CMK (cell line): ENCODE data around the gene SLC25A23.

ENCODE experiments used
- DNase-seq: peaks from one replicate; pipeline ENCODE4 v3.0.0-alpha.2; 2010; ENCODE audit warnings: low read depth

The SLC25A23 gene

DNA sequence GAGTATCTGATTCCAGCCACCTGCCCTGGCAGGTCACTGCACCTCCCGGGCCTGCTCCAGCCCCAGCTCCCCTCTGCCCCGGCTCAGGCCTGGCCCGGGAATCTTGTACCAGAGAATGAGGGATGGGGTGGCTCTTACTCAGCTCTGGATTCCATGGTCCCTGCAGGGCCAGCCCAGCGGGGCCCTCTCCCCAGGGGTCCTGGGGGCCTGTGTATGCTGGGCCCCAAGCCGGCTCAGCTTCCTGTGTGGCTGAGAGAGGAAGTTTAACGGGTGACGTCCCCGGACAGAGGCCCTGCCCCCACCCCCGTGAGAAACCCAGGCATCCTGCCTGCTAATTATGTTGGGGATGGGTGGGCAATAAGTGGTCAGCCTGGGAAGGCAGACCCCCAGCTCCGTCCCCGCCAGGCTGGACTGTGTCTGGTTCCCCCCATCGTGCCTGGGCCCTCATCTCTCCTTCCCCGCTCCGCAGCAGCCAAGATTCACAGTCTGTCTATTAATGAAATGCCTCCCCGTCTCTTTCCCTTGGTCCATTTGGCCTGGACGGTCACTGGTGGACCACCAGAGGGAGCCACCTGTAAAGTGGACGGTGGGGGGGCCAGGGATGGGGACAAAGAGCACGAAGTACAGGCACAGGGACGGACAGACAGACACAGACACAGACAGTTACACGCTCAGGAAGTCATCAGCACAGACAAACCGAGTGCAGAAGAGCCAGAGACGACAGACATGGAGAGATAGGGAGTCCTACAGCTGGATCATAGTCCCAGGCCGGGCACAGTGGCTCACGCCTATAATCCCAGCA lies 22.1 kb upstream of the SLC25A23 start, which contains the start of gene DENND1C:
DENND1C (minus strand) TSS at position 247 of the 802 bp plus-strand sequence; CDS start at position 155, 92 bp downstream.
- no peak for DNase-seq

DNA sequence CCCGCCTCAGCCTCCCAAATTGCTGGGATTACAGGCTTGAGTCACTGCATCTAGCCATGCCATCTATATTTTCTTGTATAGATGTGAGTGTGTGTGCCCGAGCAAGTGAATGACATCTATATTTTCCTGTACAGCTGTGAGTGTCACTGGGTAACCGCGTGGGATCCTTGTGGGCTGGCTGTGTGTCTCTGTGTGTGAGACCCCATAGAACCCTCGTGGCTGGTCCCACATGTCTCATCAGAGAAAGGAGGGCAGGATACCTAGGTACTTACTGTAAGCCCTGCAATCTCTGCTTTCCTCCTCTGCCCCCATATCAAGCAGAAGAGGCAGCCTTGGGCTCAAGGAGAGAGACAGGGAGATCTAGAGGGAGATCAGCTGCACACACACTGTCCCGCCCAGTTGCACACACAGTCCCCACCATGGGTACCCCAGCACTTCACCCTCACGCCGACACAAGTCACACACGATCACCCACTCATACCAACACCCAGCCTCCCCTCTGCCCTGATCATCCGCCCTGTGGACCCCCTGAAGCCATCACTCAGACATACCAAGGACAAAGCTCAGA lies 21.3 kb upstream of the SLC25A23 start:
- DNase-seq, result no peak

DNA sequence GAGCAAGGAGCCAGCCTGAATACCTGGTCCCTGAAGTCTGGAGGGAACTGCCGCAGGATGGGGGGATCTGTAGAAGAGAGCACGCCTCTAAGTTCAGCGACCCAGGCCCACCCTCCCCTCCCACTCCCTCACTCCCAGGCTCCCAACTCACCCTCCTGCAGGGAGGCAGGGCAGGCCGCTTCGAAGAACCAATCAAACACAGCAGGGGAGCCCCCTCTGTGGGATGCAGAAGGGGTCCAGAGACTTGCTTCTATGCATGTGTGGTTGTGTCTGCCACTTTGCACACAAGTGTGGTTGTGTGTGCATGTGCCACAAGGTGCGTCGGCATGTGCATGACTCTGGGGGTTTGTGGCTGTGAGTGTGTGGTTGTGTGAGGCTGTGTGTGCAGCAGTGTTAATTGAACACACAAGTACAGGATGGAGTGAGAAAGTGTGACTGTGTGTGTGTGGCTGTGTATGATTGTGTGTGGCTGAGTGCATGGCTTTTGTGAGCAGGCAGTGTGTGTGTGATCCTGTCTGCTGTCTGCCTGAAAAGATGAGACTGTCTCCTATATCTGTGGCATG lies 20.3 kb upstream of the SLC25A23 start:
- DNase-seq, result no peak

DNA sequence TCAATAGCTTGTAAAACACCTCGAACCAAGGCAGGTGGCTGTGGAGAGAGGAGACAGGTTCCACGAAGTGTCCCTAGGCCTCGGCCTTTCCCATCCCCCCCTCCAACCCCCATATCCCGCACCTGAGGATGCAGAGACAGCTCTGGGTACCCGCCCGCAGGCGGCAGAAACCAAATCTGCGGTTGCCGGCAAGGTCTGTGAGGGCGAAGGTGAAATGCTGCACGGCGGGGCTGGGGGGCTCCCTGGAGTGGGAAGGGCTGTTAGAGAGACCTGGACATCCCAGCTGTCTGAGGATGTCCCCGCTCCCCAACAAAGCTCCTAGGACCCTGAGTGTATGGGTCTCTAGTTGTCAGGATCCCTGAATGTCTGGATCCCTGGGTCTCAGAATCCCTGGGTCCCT lies 19.2 kb upstream of the SLC25A23 start:
- no peak for DNase-seq

DNA sequence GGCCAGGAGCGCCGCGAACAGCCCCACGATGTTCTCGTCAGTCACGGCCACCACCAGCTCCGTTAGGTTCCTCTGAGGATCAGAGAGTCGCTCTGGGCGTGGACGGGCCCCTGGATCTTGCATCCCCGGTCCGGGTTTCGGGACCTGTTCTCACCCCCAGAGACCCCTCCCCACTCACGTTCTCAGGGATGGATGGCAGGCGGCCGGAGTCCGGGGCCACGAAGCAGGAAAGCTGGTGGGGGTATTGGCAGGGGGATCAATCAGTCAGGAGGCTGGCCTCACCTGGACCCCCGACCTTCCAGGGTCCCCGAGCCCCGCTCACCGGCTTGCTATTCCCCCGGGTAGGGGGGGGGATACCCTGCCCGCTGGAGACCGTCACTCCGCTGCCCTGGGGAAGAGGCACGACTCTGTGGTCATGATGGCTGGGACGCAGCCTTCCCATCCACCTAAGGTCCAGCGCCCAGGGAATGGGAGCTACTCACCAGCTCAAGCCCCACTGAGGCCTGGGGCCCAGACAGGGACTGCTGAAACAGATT lies 17.4 kb upstream of the SLC25A23 start:
- DNase-seq, result no peak

DNA sequence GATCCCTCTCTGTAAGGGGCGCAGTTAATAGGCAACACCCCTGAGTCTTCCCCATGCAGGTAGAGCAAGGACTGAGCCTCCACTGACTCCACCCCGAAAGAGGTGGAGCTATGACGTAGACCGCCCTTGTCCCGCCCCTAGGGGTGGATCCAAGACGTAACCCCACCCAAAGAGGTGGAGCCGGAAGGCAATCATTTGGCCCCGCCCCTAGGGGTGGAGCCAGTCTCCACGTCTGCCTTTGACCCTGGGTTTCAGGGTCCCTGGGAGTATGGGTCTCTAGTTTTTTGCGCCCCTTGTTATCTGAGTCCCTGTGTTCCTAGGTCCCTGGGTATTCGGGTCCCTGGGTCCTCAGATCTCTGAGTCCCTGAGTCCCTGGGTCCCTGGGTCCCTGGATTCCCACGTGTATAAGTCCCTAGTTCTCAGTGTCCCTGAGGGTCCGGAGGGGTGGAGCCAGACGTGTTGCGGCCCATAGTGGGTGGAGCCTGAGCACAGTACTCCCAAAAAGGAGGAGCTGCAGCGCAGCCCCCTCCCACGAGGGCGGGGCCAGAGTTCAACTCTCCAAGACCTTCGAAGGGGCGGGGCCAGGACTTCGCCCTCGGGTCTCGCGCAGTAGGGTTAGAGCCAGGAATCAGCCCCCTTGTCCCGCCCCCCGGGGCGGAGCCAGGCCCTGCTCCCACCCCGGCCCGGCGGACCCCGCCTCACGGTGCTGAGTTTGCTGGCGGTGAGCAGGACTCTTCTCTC lies 16.7 kb upstream of the SLC25A23 start:
- no peak for DNase-seq

DNA sequence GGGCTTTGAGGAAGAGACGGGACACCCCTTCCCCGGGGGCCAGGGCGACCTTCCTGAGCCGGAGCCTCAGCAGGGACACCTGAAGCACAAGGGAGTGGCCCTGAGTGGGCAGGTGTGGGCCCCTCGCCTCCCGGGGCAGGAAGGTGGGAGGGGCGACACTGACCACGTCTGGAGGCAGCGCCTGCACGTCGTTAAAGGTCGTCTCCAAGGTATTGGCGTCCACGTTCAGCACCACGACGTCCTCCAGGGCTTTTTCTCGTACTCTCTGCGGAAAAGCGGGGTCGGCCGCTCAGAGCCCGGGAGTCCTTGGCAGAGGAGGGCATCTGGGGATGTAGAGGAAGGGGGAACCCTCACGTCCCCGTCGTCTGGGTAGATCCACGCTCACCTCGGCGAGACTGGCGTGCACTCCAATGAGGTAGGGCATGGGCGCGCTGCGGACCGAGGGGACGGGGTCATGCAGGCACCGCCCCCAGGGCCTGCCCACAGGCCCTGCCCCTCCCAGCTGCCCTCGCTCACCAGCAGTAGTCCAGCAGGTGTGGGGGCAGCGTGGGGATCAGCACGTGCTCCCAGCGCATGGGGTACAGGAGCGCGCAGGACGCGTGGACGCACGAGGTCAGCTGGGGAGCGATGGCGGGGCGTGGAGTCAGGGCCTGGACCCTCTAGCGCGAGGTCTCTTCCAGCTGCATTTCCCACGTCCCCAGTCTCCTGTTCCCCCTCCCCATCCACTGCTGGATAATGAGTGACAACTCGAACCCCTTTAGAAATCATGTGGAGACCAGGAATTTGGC lies 15.9 kb upstream of the SLC25A23 start:
- DNase-seq, result no peak

DNA sequence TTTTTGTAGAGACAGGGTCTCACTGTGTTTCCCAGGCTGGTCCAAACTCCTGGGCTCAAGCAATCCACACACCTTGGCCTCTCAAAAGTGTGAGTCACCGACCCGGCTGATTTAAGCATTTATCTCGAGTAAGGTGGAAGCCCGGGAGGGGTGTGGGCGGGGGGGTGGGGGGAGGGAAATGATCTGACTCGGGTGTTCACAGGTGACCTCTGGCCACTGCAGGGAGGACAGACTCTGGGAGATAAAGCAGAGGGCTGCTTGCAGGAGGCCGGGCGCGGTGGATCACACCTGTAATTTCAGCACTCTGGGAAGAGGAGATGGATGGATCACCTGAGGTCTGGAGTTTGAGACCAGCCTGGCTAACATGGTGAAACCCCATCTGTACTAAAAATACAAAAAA lies 14.1 kb upstream of the SLC25A23 start:
- no peak for DNase-seq

DNA sequence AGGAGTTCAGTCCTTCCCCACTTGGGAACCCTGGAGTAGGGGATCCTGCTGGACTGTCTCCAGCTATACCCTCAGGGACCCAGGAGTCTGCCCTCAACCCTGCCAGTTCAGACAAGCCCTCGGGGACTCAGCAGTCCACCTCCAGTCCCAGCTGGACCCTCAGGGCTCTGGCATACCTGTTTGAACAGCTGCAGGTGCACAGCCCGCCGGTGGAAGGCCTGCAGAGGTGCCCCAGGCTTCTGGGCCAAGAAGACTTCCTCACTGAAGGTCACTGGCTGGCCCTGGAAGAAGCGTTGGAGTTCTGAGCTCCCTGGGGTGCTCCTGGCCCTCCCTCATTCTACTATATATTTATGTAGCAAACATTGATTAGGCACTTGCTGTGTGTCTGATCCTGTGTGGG lies 13.1 kb upstream of the SLC25A23 start:
- no peak for DNase-seq

DNA sequence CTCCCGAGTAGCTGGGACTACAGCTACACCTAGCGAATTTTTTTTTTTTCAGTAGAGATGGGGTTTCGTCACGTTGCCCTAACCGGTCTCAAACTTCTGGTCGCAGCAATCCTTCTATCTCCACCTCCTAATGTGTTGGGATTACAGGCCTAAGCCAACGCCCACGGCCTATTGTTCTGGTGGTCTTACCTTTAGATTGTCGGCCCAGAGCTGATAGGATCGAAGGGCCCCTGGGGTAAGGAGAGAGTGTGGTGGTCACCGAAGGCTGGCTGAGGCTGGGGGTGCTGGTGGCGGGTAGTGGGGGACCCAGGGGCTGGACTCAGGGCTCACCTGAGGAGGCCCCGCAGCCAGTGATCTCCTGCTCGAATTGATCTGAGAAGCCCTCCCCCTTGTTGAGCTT lies 11.5 kb upstream of the SLC25A23 start:
- no peak for DNase-seq

DNA sequence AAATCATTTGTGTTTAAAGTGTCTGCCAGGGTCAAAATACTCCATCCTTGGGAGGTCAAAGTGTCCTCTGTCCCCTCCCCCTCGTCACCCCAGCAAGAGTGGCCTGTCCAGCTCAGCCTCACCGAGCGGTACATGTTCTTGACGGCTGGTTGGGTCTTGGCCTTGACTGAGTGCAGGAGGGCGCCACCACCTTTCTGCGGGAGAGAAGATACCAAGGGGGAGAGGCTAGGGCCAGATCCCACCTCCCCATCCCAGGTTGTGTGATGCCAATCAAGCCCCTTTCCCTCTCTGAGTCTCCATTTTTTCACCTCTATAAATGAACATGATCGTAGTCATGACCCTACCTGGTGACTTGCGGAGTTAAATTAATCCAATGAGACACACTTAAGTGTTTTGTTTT lies 10.6 kb upstream of the SLC25A23 start:
- no peak for DNase-seq

DNA sequence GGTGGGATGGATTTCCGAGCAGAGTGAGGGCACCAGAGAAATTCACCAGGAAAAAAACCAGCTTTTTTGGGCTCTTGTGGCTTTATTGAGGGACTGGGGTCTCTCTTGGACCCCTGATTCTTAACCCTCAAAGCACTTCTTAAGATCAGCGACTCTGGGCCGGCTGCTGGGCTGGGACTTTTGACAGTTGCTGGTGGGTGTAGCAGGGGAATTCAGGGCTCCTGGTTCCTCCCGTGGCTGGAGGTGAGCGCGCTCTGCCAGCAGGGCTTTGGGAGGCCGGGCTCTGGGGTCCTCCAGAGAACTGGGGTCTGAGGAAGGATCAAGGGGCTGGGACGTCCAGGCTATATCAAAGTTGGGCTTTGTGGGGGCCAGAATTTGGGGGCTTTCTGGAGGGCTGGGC lies 7.8 kb upstream of the SLC25A23 start:
- no peak for DNase-seq

DNA sequence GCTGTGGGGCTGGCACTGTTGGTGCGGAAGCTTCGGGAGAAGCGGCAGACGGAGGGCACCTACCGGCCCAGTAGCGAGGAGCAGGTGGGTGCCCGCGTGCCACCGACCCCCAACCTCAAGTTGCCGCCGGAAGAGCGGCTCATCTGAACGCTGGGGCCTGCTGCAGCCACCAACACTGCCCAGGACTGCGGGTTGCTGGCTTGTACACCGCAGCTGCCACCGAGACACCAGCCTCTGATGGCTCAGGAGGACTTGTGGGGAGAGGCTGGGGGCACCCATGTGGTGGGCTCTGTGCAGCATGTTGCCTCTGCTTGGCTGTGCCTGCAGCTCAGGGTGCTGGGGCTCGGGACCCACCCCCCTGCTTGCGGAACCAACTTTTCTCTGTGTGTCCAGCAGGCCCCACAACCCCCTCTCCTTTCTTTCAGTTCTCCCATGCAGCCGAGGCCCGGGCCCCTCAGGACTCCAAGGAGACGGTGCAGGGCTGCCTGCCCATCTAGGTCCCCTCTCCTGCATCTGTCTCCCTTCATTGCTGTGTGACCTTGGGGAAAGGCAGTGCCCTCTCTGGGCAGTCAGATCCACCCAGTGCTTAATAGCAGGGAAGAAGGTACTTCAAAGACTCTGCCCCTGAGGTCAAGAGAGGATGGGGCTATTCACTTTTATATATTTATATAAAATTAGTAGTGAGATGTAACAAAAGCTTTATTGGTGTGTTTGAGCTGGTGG lies 7.1 kb upstream of the SLC25A23 start:
- DNase-seq, result no peak

DNA sequence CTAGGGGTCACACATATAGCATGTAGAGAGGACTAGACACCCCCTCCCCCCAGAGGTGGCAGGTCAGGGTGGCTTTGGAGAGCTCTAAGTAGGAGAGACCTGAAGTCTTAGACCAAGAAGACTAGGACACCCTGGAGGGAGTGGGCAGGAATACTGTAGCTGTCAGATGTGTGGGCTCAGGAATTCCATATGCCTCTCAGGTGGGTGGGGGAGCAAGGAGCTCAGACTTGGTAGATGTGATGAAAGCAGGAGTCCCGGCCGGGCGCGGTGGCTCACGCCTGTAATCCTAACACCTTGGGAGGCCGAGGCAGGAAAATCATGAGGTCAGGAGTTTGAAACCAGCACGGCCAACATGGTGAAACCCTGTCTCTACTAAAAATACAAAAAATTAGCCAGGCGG lies 6.1 kb upstream of the SLC25A23 start:
- no peak for DNase-seq

DNA sequence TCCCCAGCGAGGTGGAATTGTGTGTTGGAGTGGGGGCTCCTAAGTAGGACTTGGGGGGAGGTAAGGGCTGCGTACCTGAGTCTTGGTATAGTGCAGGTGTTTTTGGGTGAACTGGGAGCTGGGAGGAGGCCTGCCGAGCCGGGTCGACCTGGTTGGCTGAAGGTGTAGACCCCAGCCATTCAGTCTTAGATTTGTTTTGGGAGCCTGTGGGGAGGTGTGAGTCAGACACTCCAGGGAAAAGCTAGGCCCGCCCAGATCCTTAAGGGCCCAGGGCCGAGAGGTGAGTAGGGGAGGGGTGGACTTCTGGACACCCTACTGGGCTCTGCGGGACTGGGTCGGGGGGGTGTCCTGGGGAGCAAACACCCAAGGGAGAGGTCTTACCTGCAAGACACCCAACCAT lies 5.4 kb upstream of the SLC25A23 start:
- no peak for DNase-seq

DNA sequence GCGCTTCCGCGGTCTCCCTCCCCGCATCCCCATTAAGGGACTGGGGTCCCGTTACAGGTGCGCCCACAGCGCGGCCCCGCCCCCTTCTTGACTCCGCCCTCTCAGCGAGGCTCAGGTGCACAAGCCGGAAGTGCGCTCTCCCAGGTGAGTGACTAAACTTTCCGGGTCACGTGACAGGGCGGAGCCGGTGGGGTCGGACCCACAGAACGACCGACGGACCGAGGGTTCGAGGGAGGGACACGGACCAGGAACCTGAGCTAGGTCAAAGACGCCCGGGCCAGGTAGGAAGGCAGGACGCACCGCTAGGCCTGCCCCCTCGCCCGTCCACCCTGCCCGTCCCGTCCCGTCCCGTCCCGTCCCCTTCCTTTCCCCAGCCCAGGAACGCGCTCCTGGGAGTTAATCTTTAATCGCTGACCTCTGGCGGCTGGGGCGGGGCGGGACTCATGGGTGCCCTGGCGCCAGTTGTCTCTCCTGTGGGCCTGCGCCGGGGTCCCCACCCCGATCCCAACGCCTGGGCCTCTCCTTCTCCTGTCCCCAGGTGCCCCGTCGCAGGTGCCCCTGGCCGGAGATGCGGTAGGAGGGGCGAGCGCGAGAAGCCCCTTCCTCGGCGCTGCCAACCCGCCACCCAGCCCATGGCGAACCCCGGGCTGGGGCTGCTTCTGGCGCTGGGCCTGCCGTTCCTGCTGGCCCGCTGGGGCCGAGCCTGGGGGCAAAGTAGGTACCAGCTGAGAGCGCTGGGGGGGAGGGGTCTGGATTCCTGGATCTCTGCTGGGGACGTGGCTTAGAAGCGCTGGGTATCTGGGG lies 4.7 kb upstream of the SLC25A23 start, which contains the start of gene CRB3:
CRB3 (plus strand) TSS at position 202 of the 804 bp plus-strand sequence; CDS start at position 633, 431 bp downstream.
- no peak for DNase-seq

DNA sequence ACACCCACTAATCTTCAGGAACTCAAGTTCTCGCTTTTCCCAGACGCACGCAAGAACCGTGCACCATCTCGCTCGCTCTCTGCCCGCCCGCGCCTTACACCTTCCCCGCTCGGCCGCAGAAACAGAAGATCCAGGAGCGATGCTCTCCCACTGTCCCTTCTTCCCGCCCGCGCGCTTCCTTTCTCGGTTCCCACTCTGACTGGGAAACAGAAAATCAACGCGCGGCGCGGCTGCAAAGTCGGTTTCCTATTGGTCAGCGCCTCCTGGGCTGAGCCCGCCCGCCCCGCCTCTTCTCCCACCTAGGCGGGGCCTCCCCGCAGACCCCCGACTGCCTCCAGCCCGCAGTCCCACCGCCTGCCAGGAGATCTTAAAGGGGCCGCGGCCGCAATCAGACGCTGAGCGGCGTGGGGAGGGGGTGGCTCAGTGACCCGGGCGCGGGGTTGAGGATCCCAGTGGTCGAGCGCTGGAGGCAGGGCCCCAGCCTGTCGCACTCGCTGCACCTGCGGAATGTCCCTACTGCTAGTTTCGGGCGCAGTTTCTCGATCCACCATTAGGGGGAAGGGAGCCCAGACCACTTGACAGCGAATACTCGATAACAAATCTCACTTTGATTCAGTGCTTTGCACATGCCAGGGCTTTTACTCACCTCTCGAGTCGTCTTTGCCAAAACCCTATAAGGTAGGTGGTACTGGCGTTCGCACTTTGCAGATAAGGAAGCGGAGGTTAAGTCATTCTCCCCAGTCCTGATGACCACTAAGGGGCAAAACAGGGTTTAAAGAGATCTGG lies 700 bp upstream of the SLC25A23 start:
- DNase-seq, result peak; percentile 87

DNA sequence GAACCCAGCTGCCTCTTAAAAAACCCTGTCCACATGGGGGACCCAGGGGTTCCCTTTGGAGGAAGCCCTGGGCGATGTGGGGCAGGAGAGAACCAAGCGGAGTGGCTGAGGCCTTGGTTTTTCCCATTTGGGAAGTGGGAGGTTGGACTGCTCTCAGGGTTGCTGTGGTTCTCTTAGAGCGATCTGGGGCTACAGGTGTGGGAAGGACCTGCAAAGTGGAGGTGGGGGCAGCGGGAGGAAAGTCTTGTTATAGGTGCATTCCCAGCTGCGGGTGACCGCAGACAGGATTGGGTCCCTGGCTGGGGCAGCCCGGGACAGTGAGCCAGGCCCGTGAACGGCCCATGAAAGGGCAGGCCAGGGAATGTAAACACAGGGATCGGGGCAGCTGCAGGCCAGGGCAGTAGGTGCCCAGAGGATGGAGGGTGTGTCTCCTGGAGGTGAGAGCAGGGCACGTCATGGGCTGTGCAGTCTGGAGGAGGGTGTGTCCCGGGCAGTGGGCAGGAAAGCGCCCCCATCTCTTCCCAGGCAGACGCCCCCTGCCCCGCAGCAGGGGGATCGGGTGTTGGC lies 814 bp downstream of the SLC25A23 start:
- no peak for DNase-seq
